HEK293 (cell line): Measurements from ENCODE around the gene VWA5B1.

ENCODE experiments used
- CTCF ChIP-seq: fragments of 450-650 bp; formaldehyde crosslinking; IDR thresholded peaks from 2 replicates; pipeline ENCODE4 v1.5.1; 2016; ENCODE audit warnings: missing biosample characterization, missing genetic modification characterization
- ELK4 ChIP-seq: IDR thresholded peaks from 2 replicates; pipeline ENCODE4 v1.6.1; 2011; ENCODE audit warnings: mild to moderate bottlenecking, low read depth, low read length, borderline replicate concordance
- MYNN ChIP-seq: fragments of 450-650 bp; formaldehyde crosslinking; IDR thresholded peaks from 2 replicates; pipeline ENCODE4 v1.5.1; 2016; ENCODE audit warnings: missing biosample characterization, missing genetic modification characterization, borderline replicate concordance
- PBX3 ChIP-seq: sonication (generic); formaldehyde crosslinking; IDR thresholded peaks from 2 replicates; pipeline ENCODE4 v1.8.1; 2022; ENCODE audit warnings: mild to moderate bottlenecking, moderate library complexity, missing genetic modification reagents
- REST ChIP-seq: fragments of 450-650 bp; formaldehyde crosslinking; IDR thresholded peaks from 2 replicates; pipeline ENCODE4 v1.5.1; 2016; ENCODE audit warnings: missing biosample characterization, missing genetic modification characterization
- SETDB1 ChIP-seq: IDR thresholded peaks from one replicate; pipeline ENCODE4 v1.6.1; 2017; ENCODE audit warnings: mild to moderate bottlenecking, low read length, moderate library complexity, mixed read lengths; ENCODE audit not compliant: insufficient read length
- ZNF521 ChIP-seq: fragments of 450-650 bp; formaldehyde crosslinking; IDR thresholded peaks from 2 replicates; pipeline ENCODE4 v1.5.1; 2017; ENCODE audit warnings: missing biosample characterization, mild to moderate bottlenecking, missing genetic modification characterization
- ZNF629 ChIP-seq: fragments of 450-650 bp; formaldehyde crosslinking; IDR thresholded peaks from 2 replicates; pipeline ENCODE4 v1.5.1; 2017; ENCODE audit warnings: missing biosample characterization, missing genetic modification characterization
- ZNF660 ChIP-seq: fragments of 450-650 bp; IDR thresholded peaks from 2 replicates; pipeline ENCODE4 v1.5.1; 2018; ENCODE audit warnings: missing biosample characterization, mild to moderate bottlenecking, missing genetic modification characterization
- ZNF830 ChIP-seq: fragments of 450-650 bp; IDR thresholded peaks from 2 replicates; pipeline ENCODE4 v1.5.0; 2018; ENCODE audit warnings: missing biosample characterization, missing genetic modification characterization, low read depth, mild to moderate bottlenecking, moderate library complexity

- TF ChIP-seq ZNF660 (tag by site-specific recombination) (no peak), SETDB1 (no peak), REST (tag by site-specific recombination) (no peak), CTCF (tag by site-specific recombination) (no peak), ELK4 (no peak), PBX3 (CRISPR knock-in tag) (no peak), ZNF521 (tag by site-specific recombination) (no peak), ZNF830 (tag by site-specific recombination) (no peak), MYNN (tag by site-specific recombination) (no peak), ZNF629 (tag by site-specific recombination) (no peak)
Observed at GRCh38 chr1:20349561-20349960, 58.9 kb downstream of the VWA5B1 start.
